G401 (cell line): Measurements from ENCODE around the gene APLNR. TPM values are rescaled to one million over a fixed set of nuclear protein-coding genes. Genes with fewer than 3 reads are reported as not detected.

ENCODE experiments used
- DNase-seq: peaks from one replicate; pipeline ENCODE4 v3.0.0-alpha.2; 2015; ENCODE audit warnings: low spot score
- in situ Hi-C: cut with HindIII; loops from 2 replicates; pipeline ENCODE4 v1.10.0; 2016; ENCODE audit warnings: low sequenced_read_pairs, mixed read lengths
- total RNA-seq: library from RNA; depleted of rRNA; stranded (reverse); fragments of >200 nt; shearing (Covaris generic); gene quantifications from 2 replicates; pipeline ENCODE4 v1.2.3, GENCODE V29; 2014; rRNA removed

Gene APLNR
- total RNA-seq, 1 experiment from 2014 or later = not detected

- in situ Hi-C loops = no loop called here
- no peak for DNase-seq
These were observed 44.7 kb downstream of the APLNR start for GRCh38 chr11:57192316-57192715.

GRCh38 chr11:57191311-57192219, 45.5 kb downstream of the APLNR start:
- in situ Hi-C loops = no loop called here
- no peak for DNase-seq

- in situ Hi-C loops = no loop called here
- no peak for DNase-seq
These were observed 46.5 kb downstream of the APLNR start for GRCh38 chr11:57190548-57190947.

Other genes with a start within 250 kb of the APLNR start
- gene OR5AK2, start 248.3 kb downstream of the APLNR start, total RNA-seq = not detected in 2 replicates
- gene LRRC55, start 55.3 kb downstream of the APLNR start, total RNA-seq = not detected in 2 replicates
- 36.0 and 46.3 TPM in 2 replicates for gene TNKS1BP1, start 87.7 kb upstream of the APLNR start, total RNA-seq
- gene SSRP1, start 98.6 kb upstream of the APLNR start, total RNA-seq = 194 and 208 TPM in 2 replicates
- 7.1 and 11.4 TPM in 2 replicates for gene P2RX3, start 101.1 kb upstream of the APLNR start, total RNA-seq
- gene PRG3, start 143.9 kb upstream of the APLNR start, total RNA-seq = not detected in 2 replicates
- gene PRG2, start 153.4 kb upstream of the APLNR start, total RNA-seq = not detected in 2 replicates
- not detected in 2 replicates for gene SLC43A3, start 189.9 kb upstream of the APLNR start, total RNA-seq
- gene RTN4RL2, start 223.3 kb upstream of the APLNR start, total RNA-seq = 2.9 TPM in 1 of 2 replicates, not detected in the other